SK-N-SH (cell line): ENCODE results near the gene MSANTD3. TPM values are rescaled to one million over a fixed set of nuclear protein-coding genes. Genes with fewer than 3 reads are reported as not detected.

Source experiments
- CTCF ChIA-PET: fragments of 300-600, 350-600 bp; formaldehyde crosslinking; extraction: SDS; loops from one replicate; lab custom pipeline; 2021; lab: Yijun Ruan, JAX
- POLR2A ChIA-PET: fragments of 350-600 bp; sonication (Branson Sonifier 250); formaldehyde crosslinking; extraction: SDS; loops from one replicate; lab custom pipeline; 2020; ENCODE audit warnings: antibody characterized with exemption, inconsistent platforms; lab: Yijun Ruan, JAX
- DNase-seq: peaks from one replicate; pipeline ENCODE4 v3.0.0; 2012
- H2AFZ ChIP-seq: fragments of 200-600 bp; sonication (generic); 2 replicates; pipeline ENCODE4 v1.8.1; 2016; ENCODE audit warnings: antibody characterized with exemption, mild to moderate bottlenecking, low read depth
- H3F3A ChIP-seq: fragments of 200-600 bp; sonication (generic); replicated peaks from 2 replicates; pipeline ENCODE3; 2016; ENCODE audit warnings: antibody characterized with exemption, mild to moderate bottlenecking; ENCODE audit not compliant: insufficient read depth
- H3K27ac ChIP-seq, 2 experiments: fragments of 200-500 bp in 1 of 2; fragments of 200-600 bp in 1 of 2; sonication (Bioruptor generic) in 1 of 2; sonication (generic), shearing (Covaris generic) in 1 of 2; 2 replicates each; pipeline versions ENCODE4 v1.5.1 to v1.6.1; 2014 to 2016; ENCODE audit warnings: low read depth in 2 of 2, inconsistent platforms in 1 of 2, low read length in 1 of 2, mild to moderate bottlenecking in 1 of 2, mixed read lengths in 1 of 2
- H3K27me3 ChIP-seq: fragments of 200-600 bp; sonication (generic), shearing (Covaris generic); 2 replicates; pipeline ENCODE4 v1.6.1; 2016; ENCODE audit warnings: mixed run types; ENCODE audit not compliant: insufficient read depth
- H3K36me3 ChIP-seq, 2 experiments: fragments of 200-500 bp in 1 of 2; fragments of 200-600 bp in 1 of 2; sonication (Bioruptor generic) in 1 of 2; sonication (generic) in 1 of 2; replicated peaks in 1 of 2; 2 replicates each; pipeline versions ENCODE3 to v1.5.1; 2014 to 2016; ENCODE audit warnings: low read length in 1 of 2, mild to moderate bottlenecking in 1 of 2; ENCODE audit not compliant: insufficient read depth in 2 of 2, control insufficient read depth in 1 of 2
- H3K4me1 ChIP-seq, 2 experiments: fragments of 200-500 bp in 1 of 2; fragments of 200-600 bp in 1 of 2; sonication (Bioruptor generic) in 1 of 2; sonication (generic), shearing (Covaris generic) in 1 of 2; 2 replicates each; pipeline versions ENCODE4 v1.5.1 to v1.6.1; 2014 to 2016; ENCODE audit warnings: low read depth in 1 of 2, low read length in 1 of 2, mixed run types in 1 of 2; ENCODE audit not compliant: insufficient read depth in 2 of 2, control insufficient read depth in 1 of 2
- H3K4me2 ChIP-seq: fragments of 200-600 bp; sonication (generic), shearing (Covaris generic); 2 replicates; pipeline ENCODE4 v1.6.1; 2017; ENCODE audit warnings: mixed run types
- H3K4me3 ChIP-seq, 2 experiments: fragments of 200-500 bp in 1 of 2; fragments of 200-600 bp in 1 of 2; sonication (Bioruptor generic) in 1 of 2; sonication (generic), shearing (Covaris generic) in 1 of 2; 2 replicates each; pipeline versions ENCODE4 v1.5.1 to v1.8.1; 2014 to 2016; ENCODE audit warnings: low read depth in 2 of 2, inconsistent platforms in 1 of 2, low read length in 1 of 2, mild to moderate bottlenecking in 1 of 2, mixed read lengths in 1 of 2, moderate library complexity in 1 of 2
- H3K79me2 ChIP-seq: fragments of 200-600 bp; sonication (generic); 2 replicates; pipeline ENCODE4 v1.8.1; 2017; ENCODE audit warnings: mild to moderate bottlenecking; ENCODE audit not compliant: insufficient read depth
- H3K9ac ChIP-seq: fragments of 200-600 bp; sonication (generic); 2 replicates; pipeline ENCODE4 v1.6.1; 2017; ENCODE audit warnings: mixed run types
- H3K9me2 ChIP-seq: fragments of 200-600 bp; sonication (generic); 2 replicates; pipeline ENCODE4 v1.6.1; 2017; ENCODE audit warnings: mixed run types
- H3K9me3 ChIP-seq: fragments of 200-600 bp; sonication (generic); 2 replicates; pipeline ENCODE4 v1.6.1; 2017; ENCODE audit warnings: mixed run types, mild to moderate bottlenecking, moderate library complexity
- H4K20me1 ChIP-seq: fragments of 200-600 bp; sonication (generic); 2 replicates; pipeline ENCODE4 v1.6.1; 2017; ENCODE audit warnings: mild to moderate bottlenecking, mixed run types; ENCODE audit not compliant: insufficient read depth
- ELF1 ChIP-seq: IDR thresholded peaks from 2 replicates; pipeline ENCODE4 v1.4.0; 2012
- EP300 ChIP-seq, 2 experiments: IDR thresholded peaks; 2 replicates each; pipeline versions ENCODE4 v1.4.0 to v1.6.1; 2012; ENCODE audit warnings: borderline replicate concordance in 1 of 2, low read depth in 1 of 2, low read length in 1 of 2
- FOXM1 ChIP-seq: IDR thresholded peaks from 2 replicates; pipeline ENCODE4 v1.4.0; 2012; ENCODE audit warnings: low read depth, mild to moderate bottlenecking
- GABPA ChIP-seq: IDR thresholded peaks from 2 replicates; pipeline ENCODE4 v1.4.0; 2012; ENCODE audit warnings: low read depth, mild to moderate bottlenecking
- JUND ChIP-seq: IDR thresholded peaks from 2 replicates; pipeline ENCODE4 v1.4.0; 2012
- MEF2A ChIP-seq: IDR thresholded peaks from 2 replicates; pipeline ENCODE4 v1.4.0; 2012; ENCODE audit warnings: low read depth, borderline replicate concordance
- MXI1 ChIP-seq: IDR thresholded peaks from 2 replicates; pipeline ENCODE4 v1.6.1; 2012; ENCODE audit warnings: mild to moderate bottlenecking, low read depth, low read length, improper control_type of control experiment
- PBX3 ChIP-seq: IDR thresholded peaks from 2 replicates; pipeline ENCODE4; 2012
- RAD21 ChIP-seq: IDR thresholded peaks from 2 replicates; pipeline ENCODE4 v1.6.1; 2012; ENCODE audit warnings: mild to moderate bottlenecking, low read length
- RCOR1 ChIP-seq: fragments of 150-350 bp; IDR thresholded peaks from 2 replicates; pipeline ENCODE4 v1.6.1; 2017; ENCODE audit warnings: antibody characterized with exemption, low read length
- RXRA ChIP-seq: IDR thresholded peaks from 2 replicates; pipeline ENCODE4 v1.4.0; 2012; ENCODE audit warnings: low read depth, mild to moderate bottlenecking, borderline replicate concordance
- SMC3 ChIP-seq: IDR thresholded peaks from 2 replicates; pipeline ENCODE4 v1.6.1; 2012; ENCODE audit warnings: low read depth, low read length, improper control_type of control experiment
- WGBS: methylation state at CpG from one replicate; pipeline ENCODE4 v1.1.6; 2017; ENCODE audit warnings: low lambda C conversion rate; 5-methylcytosine and 5-hydroxymethylcytosine counted together
- polyA plus RNA-seq, 3 experiments: library from polyadenylated mRNA; depleted of rRNA; stranded (reverse); fragments of >200 nt; gene quantifications; 2 replicates each; pipeline ENCODE4 v1.2.3, GENCODE V29; 2012
- TF ChIP-seq, protein P1 (sequence below): fragments of 150-350 bp; IDR thresholded peaks from 2 replicates; pipeline ENCODE4 v1.6.1; 2017; ENCODE audit warnings: antibody characterized with exemption, low read length, low read depth, borderline replicate concordance

Gene MSANTD3
- polyA plus RNA-seq, 1 of the 3 experiments (the other 2 are of a cell fraction): 48.3 TPM

DNA sequence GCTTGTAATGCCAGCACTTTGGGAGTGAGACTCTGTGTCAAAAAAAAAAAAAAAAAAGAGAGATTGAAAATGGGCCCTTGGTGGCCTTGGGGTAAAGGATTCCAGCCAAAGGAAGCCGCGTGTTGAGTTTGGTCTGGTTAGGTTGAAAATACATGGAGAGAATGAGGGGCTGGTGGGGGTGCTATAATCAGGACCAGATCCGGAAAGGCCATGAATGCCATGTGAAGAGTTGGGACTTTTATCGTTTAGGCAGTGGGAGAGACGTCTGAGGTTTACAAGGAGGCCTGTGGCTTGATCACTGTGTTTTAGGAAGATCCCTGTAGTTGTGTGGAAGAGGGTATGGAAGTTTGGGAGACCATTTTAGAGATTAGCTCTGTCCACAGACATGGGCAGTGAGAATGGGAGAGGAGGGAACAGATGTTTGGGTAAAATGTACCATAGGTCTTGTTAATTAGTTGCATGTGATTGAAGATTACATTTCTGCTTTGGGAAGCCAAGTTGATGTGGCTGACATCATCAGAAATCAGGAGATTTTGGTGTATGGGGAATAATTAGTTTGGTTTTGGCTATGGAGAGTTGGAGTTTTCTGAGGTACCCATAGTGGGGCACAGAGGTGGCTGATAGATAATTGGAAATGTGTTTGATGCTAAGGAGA is 3.5 kb downstream of the MSANTD3 start:
- Histone ChIP-seq H3K27ac (peak overlapping the region in 1 of 2 experiments; percentile 99; a peak in 3 of 4 replicates), H3K9me3 (no peaks in the 10 kb centered on the region), H3K4me2 (peak overlapping the region; percentile 75), H3K4me3 (peak overlapping the region in 1 of 2 experiments; percentile 40; a peak in 1 of 4 replicates), H4K20me1 (peaks cover 25% of the 10 kb centered on the region), H3K4me1 (peaks cover 9 to 26% of the 10 kb centered on the region in 2 experiments; a peak in 3 of 4 replicates), H3K27me3 (no peaks in the 10 kb centered on the region), H3K9ac (peak overlapping the region; percentile 57; the same call in 1 of the 2 replicates), H3K79me2 (peaks cover 84% of the 10 kb centered on the region), H2AFZ (no peak overlapping the region), H3K36me3 (peaks cover 2 to 5% of the 10 kb centered on the region in 2 experiments), H3K9me2 (no peaks in the 10 kb centered on the region), H3F3A (peaks cover 34% of the 10 kb centered on the region)
- TF ChIP-seq GABPA: no peak
- TF ChIP-seq JUND: no peak
- no peak for DNase-seq
- 97% methylated on average over 5 of the region's 5 CpGs for WGBS
- ChIA-PET POLR2A (no interaction called here), CTCF (no interaction called here)

DNA sequence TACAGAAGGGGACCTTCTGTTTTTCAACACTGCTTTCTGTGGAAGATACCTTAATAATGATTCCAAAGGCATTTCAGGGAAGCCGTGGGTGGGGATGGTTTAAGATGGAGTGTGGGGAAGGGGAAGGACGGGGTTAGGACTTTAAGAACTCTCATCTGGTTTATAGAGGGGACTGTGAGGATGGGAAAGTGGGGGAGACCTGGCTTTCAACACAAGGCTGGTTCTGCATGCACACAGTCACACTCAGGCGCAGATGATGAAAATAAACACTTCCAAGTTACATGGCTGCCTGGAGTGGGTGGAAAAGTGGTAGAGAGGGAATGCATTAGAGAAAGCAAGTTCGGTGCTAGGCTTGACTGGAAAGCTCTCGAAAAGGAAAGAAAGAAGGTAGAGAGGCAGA is 4.9 kb downstream of the MSANTD3 start:
- Histone ChIP-seq H3K9me3 (no peaks in the 10 kb centered on the region), H3K36me3 (peaks cover 2 to 10% of the 10 kb centered on the region in 2 experiments), H3K9me2 (no peaks in the 10 kb centered on the region), H3K79me2 (peaks cover 92% of the 10 kb centered on the region), H3K4me3 (no peak overlapping the region), H3K27me3 (no peaks in the 10 kb centered on the region), H3K4me2 (no peak overlapping the region), H3K9ac (no peak overlapping the region), H4K20me1 (peaks cover 39% of the 10 kb centered on the region), H2AFZ (no peak overlapping the region), H3K4me1 (peaks cover 9 to 20% of the 10 kb centered on the region in 2 experiments; a peak in 3 of 4 replicates), H3K27ac (no peak overlapping the region), H3F3A (peaks cover 25% of the 10 kb centered on the region)
- no peak for DNase-seq
- ChIA-PET POLR2A (no interaction called here), CTCF (interaction anchor here (0.6 kb wide), 1 partner anchor 30 kb away, joined by 3 read pairs; no protein-coding TSS in a partner anchor)
- 90% methylated on average over 5 of the region's 5 CpGs for WGBS
- no peak for TF ChIP-seq EP300 (IDR thresholded peaks at IDR 0.05; ENCODE audit: borderline replicate concordance in 1 of 2, low read depth in 1 of 2, low read length in 1 of 2)
- TF ChIP-seq FOXM1: no peak
- no peak for TF ChIP-seq MEF2A
- no peak for TF ChIP-seq PBX3
- TF ChIP-seq MXI1: no peak
- TF ChIP-seq RCOR1: no peak
- TF ChIP-seq RXRA: no peak
- TF ChIP-seq RAD21: no peak
- no peak for TF ChIP-seq SMC3
- TF ChIP-seq, protein P1, sequence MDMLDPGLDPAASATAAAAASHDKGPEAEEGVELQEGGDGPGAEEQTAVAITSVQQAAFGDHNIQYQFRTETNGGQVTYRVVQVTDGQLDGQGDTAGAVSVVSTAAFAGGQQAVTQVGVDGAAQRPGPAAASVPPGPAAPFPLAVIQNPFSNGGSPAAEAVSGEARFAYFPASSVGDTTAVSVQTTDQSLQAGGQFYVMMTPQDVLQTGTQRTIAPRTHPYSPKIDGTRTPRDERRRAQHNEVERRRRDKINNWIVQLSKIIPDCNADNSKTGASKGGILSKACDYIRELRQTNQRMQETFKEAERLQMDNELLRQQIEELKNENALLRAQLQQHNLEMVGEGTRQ: no peak
- no peak for TF ChIP-seq ELF1
